Thyroid gland (tissue), 4 donors: ENCODE data around the gene TUFT1.
"Not testable (repeated sequence)": the region's sequence is repeated elsewhere in the genome, so short reads cannot be mapped to it uniquely, and the experiment has no call there.

Source experiments
- CTCF ChIP-seq, 6 experiments: fragments of 200-600 bp in 3 of 6; fragments of 450-650 bp in 3 of 6; sonication (generic) in 3 of 6; IDR thresholded peaks; one replicate each; pipeline ENCODE4 v1.5.1; 2016 to 2019; ENCODE audit warnings: antibody characterized with exemption in 6 of 6, mild to moderate bottlenecking in 2 of 6, inconsistent platforms in 1 of 6, moderate library complexity in 1 of 6
- POLR2A ChIP-seq, 2 donors: fragments of 450-650 bp; IDR thresholded peaks; one replicate each; pipeline ENCODE4 v1.6.1; 2017; ENCODE audit warnings: antibody characterized with exemption in 2 of 2, mild to moderate bottlenecking in 2 of 2, moderate library complexity in 1 of 2

- TF ChIP-seq CTCF, POLR2A (IDR thresholded peaks at IDR 0.05): not testable (repeated sequence)
These were observed 17.7 kb upstream of the TUFT1 start for GRCh38 chr1:151522427-151522826.
